Karpas-422 (cell line): Measurements from ENCODE around the gene RAB6B. TPM values are rescaled to one million over a fixed set of nuclear protein-coding genes. Genes with fewer than 3 reads are reported as not detected.

Experiments used
- DNase-seq: peaks from one replicate; pipeline ENCODE4 v3.0.0-alpha.2; 2015
- H2AFZ ChIP-seq: fragments of 200-600 bp; sonication (generic); 2 replicates; pipeline ENCODE4 v1.6.1; 2014; ENCODE audit warnings: antibody characterized with exemption, low read length, mixed read lengths
- H3K27ac ChIP-seq: fragments of 200-600 bp; sonication (generic); 2 replicates; pipeline ENCODE4 v1.5.1; 2014; ENCODE audit warnings: mild to moderate bottlenecking, low read length, moderate library complexity
- H3K27me3 ChIP-seq: fragments of 200-600 bp; sonication (generic); 2 replicates; pipeline ENCODE4 v1.6.1; 2014; ENCODE audit warnings: low read length, mixed read lengths
- H3K36me3 ChIP-seq: fragments of 200-600 bp; sonication (generic); 2 replicates; pipeline ENCODE4 v1.6.1; 2014; ENCODE audit warnings: low read length, mixed read lengths; ENCODE audit not compliant: insufficient read depth
- H3K4me1 ChIP-seq: fragments of 200-600 bp; sonication (generic); 2 replicates; pipeline ENCODE4 v1.6.1; 2014; ENCODE audit warnings: mild to moderate bottlenecking, low read length, mixed read lengths
- H3K4me2 ChIP-seq: fragments of 200-600 bp; sonication (generic); 2 replicates; pipeline ENCODE4 v1.6.1; 2014; ENCODE audit warnings: low read length, low read depth, mild to moderate bottlenecking; ENCODE audit not compliant: poor library complexity, severe bottlenecking
- H3K4me3 ChIP-seq: fragments of 200-600 bp; sonication (generic); 2 replicates; pipeline ENCODE4 v1.5.1; 2014; ENCODE audit warnings: mild to moderate bottlenecking, antibody characterized with exemption, low read length, mixed read lengths
- H3K79me2 ChIP-seq: fragments of 200-600 bp; sonication (generic); 2 replicates; pipeline ENCODE4 v1.6.1; 2014; ENCODE audit warnings: mild to moderate bottlenecking, low read length, mixed read lengths
- H3K9ac ChIP-seq: fragments of 200-600 bp; sonication (generic); 2 replicates; pipeline ENCODE4 v1.6.0; 2014; ENCODE audit warnings: low read length
- H3K9me2 ChIP-seq: fragments of 200-600 bp; sonication (generic), shearing (Covaris generic); replicated peaks from 2 replicates; pipeline ENCODE4 v1.6.0; 2014; ENCODE audit warnings: mild to moderate bottlenecking, low read length, moderate library complexity; ENCODE audit not compliant: insufficient read depth
- H3K9me3 ChIP-seq: fragments of 300-700, 200-600 bp; sonication (generic); 2 replicates; pipeline ENCODE4 v1.6.1; 2014; ENCODE audit warnings: low read length, mixed read lengths
- H4K20me1 ChIP-seq: fragments of 200-600 bp; sonication (generic); 2 replicates; pipeline ENCODE4 v1.6.1; 2014; ENCODE audit warnings: mild to moderate bottlenecking, antibody characterized with exemption, low read length, low read depth; ENCODE audit not compliant: insufficient read depth
- total RNA-seq: library from RNA; depleted of rRNA; stranded (reverse); fragments of >200 nt; shearing (Covaris generic); gene quantifications from 2 replicates; pipeline ENCODE4 v1.2.3, GENCODE V29; 2014; ENCODE audit warnings: low replicate concordance

Gene RAB6B
- total RNA-seq, 1 experiment from 2014 or later: not detected

DNA sequence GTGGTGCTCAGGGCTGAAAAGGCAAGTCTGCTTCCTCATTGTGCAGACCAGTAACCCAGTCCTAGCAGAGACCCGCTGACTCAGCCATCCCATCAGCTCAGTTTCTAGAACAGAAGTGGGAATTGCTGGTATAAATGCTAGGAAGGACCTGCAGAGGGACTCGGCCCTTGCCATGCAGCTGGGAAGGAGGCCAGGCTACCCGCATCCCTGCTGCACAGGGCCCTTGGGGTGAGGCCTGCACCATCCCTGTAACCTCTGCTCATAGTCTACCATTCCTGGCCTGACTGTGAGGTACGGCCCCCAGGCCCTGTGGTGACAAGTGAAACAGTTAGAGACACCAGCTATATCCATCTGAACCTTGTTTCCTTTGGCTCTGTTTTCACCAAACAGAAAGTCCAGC is 23.5 kb downstream of the RAB6B start:
- DNase-seq: no peak
- no peak overlapping the region for H2AFZ ChIP-seq
- no peak overlapping the region for H3K4me2 ChIP-seq
- no peak overlapping the region for H3K9ac ChIP-seq
- H4K20me1 ChIP-seq: no peaks in the 10 kb centered on the region
- H3K9me3 ChIP-seq: no peaks in the 10 kb centered on the region
- 0 out of 2 replicates have a peak, but pooled peaks cover 4% of the 10 kb centered on the region for H3K4me1 ChIP-seq
- no peaks in the 10 kb centered on the region for H3K27me3 ChIP-seq
- no peak overlapping the region for H3K4me3 ChIP-seq
- H3K9me2 ChIP-seq: no peaks in the 10 kb centered on the region
- H3K79me2 ChIP-seq: no peaks in the 10 kb centered on the region
- H3K36me3 ChIP-seq: no peaks in the 10 kb centered on the region
- no peak overlapping the region for H3K27ac ChIP-seq

DNA sequence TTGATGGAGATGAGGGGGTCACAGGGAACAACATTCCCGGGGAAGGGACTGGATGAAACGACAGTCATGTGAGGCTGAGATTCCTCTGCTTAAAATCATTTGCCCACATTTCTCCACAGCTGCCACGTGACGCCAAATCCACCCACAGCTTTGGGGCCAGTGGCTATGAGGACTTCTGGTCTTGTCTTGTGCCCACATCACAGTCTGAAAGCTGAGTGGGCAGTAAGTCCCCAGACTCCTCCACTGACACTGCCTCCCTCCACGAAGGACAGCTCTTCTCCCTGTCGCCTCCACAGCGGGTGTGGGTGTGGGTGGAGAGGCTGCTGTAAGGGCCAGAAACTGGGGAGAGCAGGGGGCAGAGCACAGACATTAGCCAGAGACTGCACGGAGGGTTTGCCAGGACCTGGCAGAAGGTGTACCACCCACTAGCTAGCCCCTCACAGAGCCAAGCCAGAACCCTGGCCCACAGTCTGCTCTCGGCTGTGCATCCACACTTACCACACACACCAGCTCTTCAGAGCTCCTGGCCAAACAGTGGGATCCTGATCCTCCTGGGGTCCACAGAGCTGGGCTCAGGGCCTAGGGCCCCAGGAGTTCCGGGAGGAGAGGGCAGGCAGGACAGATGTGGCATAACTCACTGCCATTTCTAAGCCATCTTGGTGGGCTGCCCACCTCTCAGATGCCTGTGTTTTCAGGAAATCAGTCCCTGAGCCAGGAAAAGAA is 24.2 kb downstream of the RAB6B start:
- H3K27ac ChIP-seq: no peak overlapping the region
- no peak overlapping the region for H3K4me3 ChIP-seq
- no peak overlapping the region for H3K4me2 ChIP-seq
- no peak overlapping the region for H3K9ac ChIP-seq
- H3K27me3 ChIP-seq: no peaks in the 10 kb centered on the region
- no peak for DNase-seq
- no peak overlapping the region for H2AFZ ChIP-seq
- H3K9me3 ChIP-seq: no peaks in the 10 kb centered on the region
- 0 out of 2 replicates have a peak, but pooled peaks cover 4% of the 10 kb centered on the region for H3K4me1 ChIP-seq
- no peaks in the 10 kb centered on the region for H3K79me2 ChIP-seq
- H4K20me1 ChIP-seq: no peaks in the 10 kb centered on the region
- H3K9me2 ChIP-seq: no peaks in the 10 kb centered on the region
- no peaks in the 10 kb centered on the region for H3K36me3 ChIP-seq

- Histone ChIP-seq H4K20me1 (no peaks in the 10 kb centered on the region), H3K27me3 (no peaks in the 10 kb centered on the region), H3K9me3 (no peaks in the 10 kb centered on the region), H3K4me1 (0 out of 2 replicates have a peak, but pooled peaks cover 4% of the 10 kb centered on the region), H3K79me2 (no peaks in the 10 kb centered on the region), H3K9ac (no peak overlapping the region), H3K27ac (no peak overlapping the region), H3K4me2 (no peak overlapping the region), H3K9me2 (no peaks in the 10 kb centered on the region), H3K36me3 (no peaks in the 10 kb centered on the region), H3K4me3 (no peak overlapping the region), H2AFZ (no peak overlapping the region)
- DNase-seq: no peak
Observed at GRCh38 chr3:133870822-133871221, 24.9 kb downstream of the RAB6B start.

GRCh38 chr3:133869586-133869985 is 26.1 kb downstream of the RAB6B start:
- no peak for DNase-seq
- Histone ChIP-seq H3K36me3 (no peaks in the 10 kb centered on the region), H2AFZ (no peak overlapping the region), H3K9ac (no peak overlapping the region), H3K4me3 (no peak overlapping the region), H3K9me2 (no peaks in the 10 kb centered on the region), H3K27ac (no peak overlapping the region), H3K4me1 (0 out of 2 replicates have a peak, but pooled peaks cover 4% of the 10 kb centered on the region), H3K27me3 (no peaks in the 10 kb centered on the region), H3K79me2 (no peaks in the 10 kb centered on the region), H4K20me1 (no peaks in the 10 kb centered on the region), H3K9me3 (no peaks in the 10 kb centered on the region), H3K4me2 (no peak overlapping the region)

- Histone ChIP-seq H3K4me3 (no peak overlapping the region), H3K36me3 (no peaks in the 10 kb centered on the region), H3K4me2 (no peak overlapping the region), H3K27ac (no peak overlapping the region), H4K20me1 (no peaks in the 10 kb centered on the region), H3K9me3 (no peaks in the 10 kb centered on the region), H3K27me3 (no peaks in the 10 kb centered on the region), H3K4me1 (0 out of 2 replicates have a peak, but pooled peaks cover 4% of the 10 kb centered on the region), H3K9me2 (no peaks in the 10 kb centered on the region), H2AFZ (no peak overlapping the region), H3K79me2 (no peaks in the 10 kb centered on the region), H3K9ac (no peak overlapping the region)
- no peak for DNase-seq
Observed at GRCh38 chr3:133868758-133869475, 26.8 kb downstream of the RAB6B start.

DNA sequence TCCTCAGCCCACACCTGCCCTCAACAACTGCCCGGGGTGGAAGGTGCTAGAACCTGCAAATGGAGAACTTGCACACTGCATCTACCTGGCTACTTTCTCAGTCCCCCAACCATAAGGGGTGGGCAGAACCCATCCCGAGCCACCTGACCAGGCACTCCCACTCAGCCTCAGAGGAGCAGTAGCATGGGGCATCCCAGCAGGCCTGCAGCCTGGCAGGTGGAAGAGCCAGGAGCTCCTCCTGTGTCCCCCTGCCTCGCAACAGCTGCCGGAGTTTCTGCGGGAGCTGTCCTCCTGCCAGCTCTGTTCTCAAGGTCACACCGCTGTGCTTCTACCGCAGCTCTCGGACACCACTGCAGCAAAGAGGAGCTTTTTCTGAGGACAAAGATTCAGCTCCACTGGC is 27.5 kb downstream of the RAB6B start:
- Histone ChIP-seq H3K4me2 (no peak overlapping the region), H3K9me2 (no peaks in the 10 kb centered on the region), H3K9me3 (no peaks in the 10 kb centered on the region), H3K27ac (no peak overlapping the region), H3K9ac (no peak overlapping the region), H3K4me1 (0 out of 2 replicates have a peak, but pooled peaks cover 4% of the 10 kb centered on the region), H3K36me3 (no peaks in the 10 kb centered on the region), H3K4me3 (no peak overlapping the region), H4K20me1 (no peaks in the 10 kb centered on the region), H3K27me3 (no peaks in the 10 kb centered on the region), H3K79me2 (no peaks in the 10 kb centered on the region), H2AFZ (no peak overlapping the region)
- DNase-seq: no peak

GRCh38 chr3:133866141-133866540 is 29.5 kb downstream of the RAB6B start:
- H3K79me2 ChIP-seq: no peaks in the 10 kb centered on the region
- H3K4me1 ChIP-seq: no peaks in the 10 kb centered on the region
- no peak overlapping the region for H3K27ac ChIP-seq
- H3K9me3 ChIP-seq: no peaks in the 10 kb centered on the region
- H3K27me3 ChIP-seq: no peaks in the 10 kb centered on the region
- no peak overlapping the region for H3K4me2 ChIP-seq
- H3K4me3 ChIP-seq: no peak overlapping the region
- H3K9me2 ChIP-seq: no peaks in the 10 kb centered on the region
- H3K36me3 ChIP-seq: no peaks in the 10 kb centered on the region
- H3K9ac ChIP-seq: no peak overlapping the region
- no peak overlapping the region for H2AFZ ChIP-seq
- no peak for DNase-seq
- H4K20me1 ChIP-seq: no peaks in the 10 kb centered on the region

- no peak overlapping the region for H3K9ac ChIP-seq
- no peaks in the 10 kb centered on the region for H3K4me1 ChIP-seq
- H3K79me2 ChIP-seq: no peaks in the 10 kb centered on the region
- no peaks in the 10 kb centered on the region for H3K36me3 ChIP-seq
- DNase-seq: peak; percentile 48
- H3K27ac ChIP-seq: no peak overlapping the region
- H3K4me2 ChIP-seq: no peak overlapping the region
- no peaks in the 10 kb centered on the region for H3K9me3 ChIP-seq
- H3K27me3 ChIP-seq: no peaks in the 10 kb centered on the region
- no peak overlapping the region for H3K4me3 ChIP-seq
- H4K20me1 ChIP-seq: no peaks in the 10 kb centered on the region
- H2AFZ ChIP-seq: no peak overlapping the region
- H3K9me2 ChIP-seq: no peaks in the 10 kb centered on the region
Observed at GRCh38 chr3:133865136-133865855, 30.4 kb downstream of the RAB6B start.
